SU-DHL-6 (cell line): ENCODE measurements around the gene LONRF2.
"Not testable (repeated sequence)": the region's sequence is repeated elsewhere in the genome, so short reads cannot be mapped to it uniquely, and the experiment has no call there.

Experiments
- H2AFZ ChIP-seq: fragments of 200-600 bp; sonication (generic); 2 replicates; pipeline ENCODE4 v1.6.1; 2014; ENCODE audit warnings: low read depth, mild to moderate bottlenecking, moderate library complexity, mixed read lengths, antibody characterized with exemption, low read length; ENCODE audit not compliant: severe bottlenecking
- H3F3A ChIP-seq: fragments of 200-600 bp; shearing (Covaris generic); 2 replicates; pipeline ENCODE4 v1.6.0; 2016; ENCODE audit warnings: antibody characterized with exemption, mild to moderate bottlenecking; ENCODE audit not compliant: insufficient read depth
- H3K27ac ChIP-seq: fragments of 200-600 bp; sonication (generic); 2 replicates; pipeline ENCODE4 v1.5.1; 2016; ENCODE audit warnings: low read depth, mild to moderate bottlenecking, low read length, moderate library complexity, mixed read lengths
- H3K27me3 ChIP-seq: fragments of 200-600 bp; sonication (generic), shearing (Covaris generic); 2 replicates; pipeline ENCODE4 v1.6.0; 2014; ENCODE audit warnings: mild to moderate bottlenecking, low read length
- H3K36me3 ChIP-seq: fragments of 200-600 bp; sonication (generic); 2 replicates; pipeline ENCODE4 v1.6.1; 2014; ENCODE audit warnings: mild to moderate bottlenecking, low read length, mixed read lengths
- H3K4me2 ChIP-seq: fragments of 300-600, 200-600 bp; shearing (Covaris generic), sonication (generic); 2 replicates; pipeline ENCODE4 v1.6.0; 2014; ENCODE audit warnings: low read length, low read depth, mild to moderate bottlenecking; ENCODE audit not compliant: poor library complexity, severe bottlenecking
- H3K4me3 ChIP-seq: fragments of 200-600 bp; sonication (generic); 2 replicates; pipeline ENCODE4 v1.5.1; 2014; ENCODE audit warnings: antibody characterized with exemption, low read length, mild to moderate bottlenecking, mixed read lengths; ENCODE audit not compliant: insufficient read depth, poor library complexity, severe bottlenecking
- H3K79me2 ChIP-seq: fragments of 200-600 bp; sonication (generic); 2 replicates; pipeline ENCODE4 v1.6.1; 2014; ENCODE audit warnings: mild to moderate bottlenecking, low read length, moderate library complexity; ENCODE audit not compliant: insufficient read depth
- H3K9ac ChIP-seq: fragments of 200-600 bp; sonication (generic); 2 replicates; pipeline ENCODE4 v1.7.0; 2014; ENCODE audit warnings: mild to moderate bottlenecking, low read length
- H3K9me2 ChIP-seq: fragments of 200-600 bp; sonication (generic); replicated peaks from 2 replicates; pipeline ENCODE4 v1.6.1; 2014; ENCODE audit warnings: low read length; ENCODE audit not compliant: insufficient read depth
- H3K9me3 ChIP-seq: fragments of 200-600 bp; sonication (generic); 2 replicates; pipeline ENCODE4 v1.6.1; 2014; ENCODE audit warnings: low read length, mixed read lengths; ENCODE audit not compliant: insufficient read depth
- H4K20me1 ChIP-seq: fragments of 200-600 bp; sonication (generic); 2 replicates; pipeline ENCODE4 v1.6.1; 2014; ENCODE audit warnings: low read depth, mild to moderate bottlenecking, antibody characterized with exemption, low read length, moderate library complexity, mixed read lengths
- EZH2phosphoT487 ChIP-seq: fragments of 200-600 bp; sonication (generic), shearing (Covaris generic); conservative IDR thresholded peaks from 2 replicates; pipeline ENCODE4 v1.6.1; 2018; ENCODE audit warnings: mild to moderate bottlenecking, antibody characterized with exemption, low read length, moderate library complexity, mixed read lengths
- TF ChIP-seq, protein P1 (sequence below): fragments of 200-600 bp; sonication (generic); IDR thresholded peaks from one replicate; pipeline ENCODE4 v1.5.1; 2017; ENCODE audit warnings: antibody characterized with exemption, mild to moderate bottlenecking, low read length, moderate library complexity; ENCODE audit not compliant: insufficient read depth, poor library complexity, severe bottlenecking

The LONRF2 gene

DNA sequence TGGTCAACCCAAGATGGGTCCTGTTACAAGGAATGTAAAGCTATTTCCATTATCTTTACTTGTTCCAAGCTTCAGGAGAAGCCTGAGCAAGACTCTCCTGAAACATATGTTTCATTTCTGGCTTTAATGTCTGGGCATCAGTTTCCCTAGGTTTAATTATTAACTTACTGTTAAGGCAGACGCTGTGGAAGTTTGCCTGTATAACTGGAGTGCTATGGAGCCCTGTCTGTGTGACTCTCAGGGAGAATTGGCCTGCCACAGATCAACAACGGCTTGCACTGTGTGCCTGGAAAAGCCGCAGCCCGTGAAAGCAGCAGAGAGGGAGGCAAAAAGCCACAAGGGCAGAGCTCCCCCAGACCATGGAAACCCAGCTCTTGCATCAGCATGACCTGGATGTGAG, 22.1 kb upstream of the LONRF2 start:
- no peaks in the 10 kb centered on the region for H3K9me3 ChIP-seq
- no peak overlapping the region for H2AFZ ChIP-seq
- no peak overlapping the region for H3K27ac ChIP-seq
- H3K4me3 ChIP-seq: no peak overlapping the region
- H3K4me2 ChIP-seq: no peak overlapping the region
- no peaks in the 10 kb centered on the region for H3F3A ChIP-seq
- H3K9me2 ChIP-seq: no peaks in the 10 kb centered on the region
- H3K27me3 ChIP-seq: no peaks in the 10 kb centered on the region
- H4K20me1 ChIP-seq: no peaks in the 10 kb centered on the region
- no peak for TF ChIP-seq EZH2phosphoT487
- TF ChIP-seq, protein P1, sequence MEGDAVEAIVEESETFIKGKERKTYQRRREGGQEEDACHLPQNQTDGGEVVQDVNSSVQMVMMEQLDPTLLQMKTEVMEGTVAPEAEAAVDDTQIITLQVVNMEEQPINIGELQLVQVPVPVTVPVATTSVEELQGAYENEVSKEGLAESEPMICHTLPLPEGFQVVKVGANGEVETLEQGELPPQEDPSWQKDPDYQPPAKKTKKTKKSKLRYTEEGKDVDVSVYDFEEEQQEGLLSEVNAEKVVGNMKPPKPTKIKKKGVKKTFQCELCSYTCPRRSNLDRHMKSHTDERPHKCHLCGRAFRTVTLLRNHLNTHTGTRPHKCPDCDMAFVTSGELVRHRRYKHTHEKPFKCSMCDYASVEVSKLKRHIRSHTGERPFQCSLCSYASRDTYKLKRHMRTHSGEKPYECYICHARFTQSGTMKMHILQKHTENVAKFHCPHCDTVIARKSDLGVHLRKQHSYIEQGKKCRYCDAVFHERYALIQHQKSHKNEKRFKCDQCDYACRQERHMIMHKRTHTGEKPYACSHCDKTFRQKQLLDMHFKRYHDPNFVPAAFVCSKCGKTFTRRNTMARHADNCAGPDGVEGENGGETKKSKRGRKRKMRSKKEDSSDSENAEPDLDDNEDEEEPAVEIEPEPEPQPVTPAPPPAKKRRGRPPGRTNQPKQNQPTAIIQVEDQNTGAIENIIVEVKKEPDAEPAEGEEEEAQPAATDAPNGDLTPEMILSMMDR: no peak
- H3K79me2 ChIP-seq: no peaks in the 10 kb centered on the region
- H3K36me3 ChIP-seq: no peaks in the 10 kb centered on the region
- H3K9ac ChIP-seq: no peak overlapping the region

DNA sequence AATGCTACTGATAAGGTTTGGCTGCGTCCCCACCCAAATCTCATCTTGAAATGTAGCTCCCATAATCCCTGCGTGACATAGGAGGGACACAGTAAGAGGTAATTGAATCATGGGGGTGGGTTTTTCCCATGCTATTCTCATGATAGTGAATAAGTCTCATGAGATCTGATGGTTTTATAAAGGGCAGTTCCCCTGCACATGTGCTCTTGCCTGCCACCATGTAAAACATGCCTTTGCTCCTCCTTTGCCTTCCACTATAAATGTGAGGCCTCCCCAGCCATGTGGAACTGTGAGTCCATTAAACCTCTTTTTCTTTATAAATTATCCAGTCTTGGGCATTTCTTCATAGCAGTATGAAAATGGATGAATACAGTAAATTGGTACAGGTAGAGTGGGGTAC, 20.2 kb upstream of the LONRF2 start:
- not testable (repeated sequence) for H3K9me2 ChIP-seq, H3K4me2 ChIP-seq, H3K4me3 ChIP-seq, H2AFZ ChIP-seq, H3K9ac ChIP-seq, H3K27ac ChIP-seq, H3K79me2 ChIP-seq, H3K36me3 ChIP-seq, H4K20me1 ChIP-seq, H3K9me3 ChIP-seq, H3K27me3 ChIP-seq, H3F3A ChIP-seq

DNA sequence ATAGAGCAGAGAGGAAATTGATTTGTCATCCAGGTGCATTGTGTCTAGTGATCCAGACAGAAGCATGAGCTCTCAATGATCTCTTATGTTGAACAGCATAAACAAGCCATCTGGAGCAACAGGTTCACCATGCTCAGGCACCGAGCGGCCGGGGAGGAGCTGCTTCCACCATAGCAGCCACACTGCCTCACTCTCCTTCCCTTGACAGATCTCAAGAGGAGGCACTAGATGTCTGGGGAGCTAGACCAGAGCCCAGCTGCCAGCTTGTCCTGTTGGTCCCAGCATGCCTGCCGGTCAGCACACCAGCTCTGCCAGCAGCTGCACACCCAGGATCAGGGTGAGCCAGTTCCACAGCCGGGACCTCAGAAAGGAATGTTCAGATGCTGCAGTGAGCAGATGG, 17.5 kb upstream of the LONRF2 start:
- Histone ChIP-seq H3K36me3 (no peaks in the 10 kb centered on the region), H3F3A (no peaks in the 10 kb centered on the region), H3K27ac (no peak overlapping the region), H4K20me1 (no peaks in the 10 kb centered on the region), H3K79me2 (no peaks in the 10 kb centered on the region), H3K9me2 (no peaks in the 10 kb centered on the region), H3K4me3 (no peak overlapping the region), H3K4me2 (no peak overlapping the region), H2AFZ (no peak overlapping the region), H3K9me3 (no peaks in the 10 kb centered on the region), H3K27me3 (no peaks in the 10 kb centered on the region), H3K9ac (no peak overlapping the region)
- TF ChIP-seq EZH2phosphoT487: no peak
- TF ChIP-seq, protein P1: no peak

DNA sequence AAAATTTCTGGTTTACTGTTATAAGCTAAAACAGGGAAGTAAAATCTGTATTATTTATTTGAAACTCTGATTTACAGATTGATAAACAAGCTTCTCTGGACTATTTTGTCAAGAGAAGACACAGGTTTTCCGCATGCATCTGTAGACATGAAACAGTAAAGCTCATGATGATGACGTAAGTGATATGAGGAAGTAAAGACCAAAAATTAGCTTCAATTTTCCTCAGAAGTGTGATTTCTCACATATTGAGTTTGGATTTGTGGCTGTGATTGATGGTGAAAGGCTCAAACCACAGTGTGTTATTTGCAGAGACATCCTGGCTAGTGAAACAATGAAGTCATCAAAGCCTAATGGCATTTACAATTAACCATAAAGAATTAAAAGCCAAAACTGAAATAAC, 12.6 kb upstream of the LONRF2 start:
- Histone ChIP-seq H3K9me3 (no peaks in the 10 kb centered on the region), H3F3A (no peaks in the 10 kb centered on the region), H3K36me3 (no peaks in the 10 kb centered on the region), H3K9me2 (no peaks in the 10 kb centered on the region), H2AFZ (no peak overlapping the region), H3K4me3 (no peak overlapping the region), H4K20me1 (no peaks in the 10 kb centered on the region), H3K79me2 (no peaks in the 10 kb centered on the region), H3K4me2 (no peak overlapping the region), H3K27ac (no peak overlapping the region), H3K27me3 (no peaks in the 10 kb centered on the region), H3K9ac (no peak overlapping the region)
- TF ChIP-seq, protein P1: no peak
- no peak for TF ChIP-seq EZH2phosphoT487
